NOMO-1 treated with DMSO at 0.1 percent for 48 hours (cell line): ENCODE data around the gene RHOT1.
"Not testable (repeated sequence)": the region's sequence is repeated elsewhere in the genome, so short reads cannot be mapped to it uniquely, and the experiment has no call there.

ENCODE experiments used
- DNase-seq: peaks from one replicate; lab custom pipeline; 2025; ENCODE audit not compliant: unreplicated experiment; lab: John Stamatoyannopoulos, UW

RHOT1 gene

GRCh38 chr17:32123782-32124181, 18.5 kb upstream of the RHOT1 start:
- no peak for DNase-seq

- DNase-seq: no peak
Observed at GRCh38 chr17:32124985-32125847, 17.1 kb upstream of the RHOT1 start.

DNA sequence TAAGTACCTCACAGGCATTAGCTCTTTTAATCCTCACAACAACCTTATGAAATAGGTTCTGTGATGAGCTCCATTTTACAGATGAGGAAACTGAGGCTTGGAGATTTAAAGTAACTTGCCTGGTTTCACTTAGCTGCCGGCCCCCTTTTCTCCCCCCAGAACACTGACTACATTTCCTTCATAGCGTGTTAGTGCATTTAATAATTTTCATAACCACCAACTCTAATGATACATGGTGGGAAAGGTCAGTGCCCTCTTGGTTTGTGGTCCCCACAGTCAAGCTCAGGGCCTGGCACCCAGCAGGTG, 16.5 kb upstream of the RHOT1 start:
- no peak for DNase-seq

DNA sequence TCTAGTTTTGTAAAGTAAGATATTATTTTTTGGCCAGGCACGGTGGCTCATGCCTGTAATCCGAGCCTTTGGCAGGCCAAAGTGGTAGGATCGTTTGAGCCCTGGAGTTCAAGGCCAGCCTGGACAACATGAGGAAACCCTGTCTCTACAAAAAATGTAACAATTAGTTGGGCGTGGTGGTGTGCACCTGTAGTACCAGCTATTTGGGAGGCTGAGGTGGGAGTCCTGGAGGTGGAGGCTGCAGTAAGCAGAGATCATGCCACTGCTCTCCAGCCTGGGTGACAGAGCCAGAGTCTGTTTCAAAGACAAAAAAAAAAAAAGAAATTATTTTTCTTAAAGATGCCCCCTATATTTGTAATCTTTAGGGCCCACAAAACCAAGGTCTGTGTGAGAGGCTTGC, 16.0 kb upstream of the RHOT1 start:
- DNase-seq: no peak

DNA sequence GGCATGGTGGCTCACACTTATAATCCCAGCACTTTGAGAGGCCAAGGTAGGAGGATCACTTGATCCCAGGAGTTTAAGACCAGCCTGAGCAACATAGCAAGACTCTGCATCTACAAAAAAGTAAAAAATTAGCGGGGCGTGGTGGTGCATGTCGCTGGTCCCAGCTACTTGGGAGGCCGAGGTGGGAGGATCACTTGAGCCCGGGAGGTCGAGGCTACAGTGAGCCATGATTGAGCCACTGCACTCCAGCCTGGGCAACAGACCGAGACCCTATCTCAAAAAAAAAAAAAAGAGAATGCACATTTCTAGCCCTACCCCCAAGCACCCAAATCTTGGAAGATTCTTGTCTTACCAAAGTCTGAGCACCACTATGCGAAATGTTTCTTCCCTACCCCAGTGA, 15.6 kb upstream of the RHOT1 start:
- DNase-seq: no peak

DNA sequence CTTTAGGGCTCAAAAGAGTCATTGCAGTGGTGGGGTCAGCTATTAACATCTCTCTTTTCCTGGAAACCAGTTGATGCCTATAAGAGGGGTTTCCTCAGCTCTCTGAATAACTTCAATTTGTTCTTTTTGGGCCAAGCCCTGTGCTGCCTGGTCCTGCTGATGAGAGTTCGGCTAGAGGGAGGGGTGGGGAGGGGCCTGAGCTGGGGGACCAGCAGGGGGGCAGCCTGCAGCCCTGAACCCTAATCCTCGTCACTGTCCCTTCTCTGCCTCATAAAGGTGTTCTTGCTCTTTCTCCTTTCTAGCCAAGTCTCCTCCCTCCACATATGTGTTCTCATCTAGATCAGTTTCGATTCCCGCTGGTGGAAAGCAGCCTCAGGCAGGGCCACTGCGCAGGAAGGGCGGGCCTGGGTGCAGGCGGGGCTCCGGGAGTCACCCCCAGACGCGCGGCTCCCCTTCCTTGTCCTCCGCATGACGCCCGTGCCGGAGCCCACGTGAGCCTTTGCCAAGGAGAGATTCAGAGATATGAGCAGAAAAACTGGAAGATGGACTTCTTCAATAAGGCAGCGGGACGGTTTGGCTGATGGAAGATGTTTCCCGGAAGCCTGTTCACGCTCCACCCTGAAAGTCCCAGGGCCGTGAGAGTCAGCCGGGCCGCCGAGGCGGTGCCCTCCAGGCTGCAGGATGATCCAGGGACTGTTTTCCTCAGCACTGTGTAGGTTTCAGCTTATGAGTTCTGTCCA, 15.0 kb upstream of the RHOT1 start:
- peak; percentile 87 for DNase-seq

DNA sequence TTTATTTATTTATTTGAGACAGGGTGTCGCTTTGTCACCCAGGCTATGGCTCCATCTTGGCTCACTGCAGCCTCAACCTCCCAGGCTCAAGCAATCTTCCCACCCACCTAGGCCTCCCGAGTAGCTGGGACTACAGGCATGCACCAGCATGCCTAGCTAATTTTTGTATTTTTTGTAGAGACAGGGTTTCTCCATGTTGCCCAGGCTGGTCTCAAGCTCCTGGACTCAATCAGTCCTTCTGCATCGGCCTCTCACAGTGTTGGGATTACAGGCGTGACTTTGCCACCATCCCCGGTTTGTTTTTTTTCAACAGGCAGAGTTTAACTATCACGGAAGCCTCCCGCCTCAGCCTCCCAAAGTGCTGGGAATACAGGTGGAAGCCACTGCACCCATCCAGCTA, 13.8 kb upstream of the RHOT1 start:
- not testable (repeated sequence) for DNase-seq

GRCh38 chr17:32135497-32136117, 6.7 kb upstream of the RHOT1 start:
- not testable (repeated sequence) for DNase-seq

DNA sequence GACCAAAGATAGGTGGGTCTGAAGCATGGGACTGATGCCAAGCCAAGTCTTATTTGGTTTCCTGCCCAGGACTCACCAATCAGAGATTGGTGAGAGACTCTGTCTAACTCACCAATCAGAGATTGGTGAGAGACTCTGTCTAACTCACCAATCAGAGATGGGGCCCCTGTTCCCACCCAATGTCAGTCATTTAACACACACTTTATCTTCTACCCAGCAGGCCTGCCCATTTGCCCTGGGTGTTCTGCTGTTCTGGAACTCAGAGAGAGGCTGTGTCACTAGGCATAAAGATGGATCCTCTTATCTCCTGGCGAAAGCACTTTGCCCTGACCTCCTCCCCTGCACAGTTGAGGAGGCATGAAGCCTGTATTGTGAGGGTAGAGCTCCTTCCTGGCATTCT, 5.4 kb upstream of the RHOT1 start:
- DNase-seq: no peak

GRCh38 chr17:32139504-32139903, 2.8 kb upstream of the RHOT1 start:
- DNase-seq: not testable (repeated sequence)

DNA sequence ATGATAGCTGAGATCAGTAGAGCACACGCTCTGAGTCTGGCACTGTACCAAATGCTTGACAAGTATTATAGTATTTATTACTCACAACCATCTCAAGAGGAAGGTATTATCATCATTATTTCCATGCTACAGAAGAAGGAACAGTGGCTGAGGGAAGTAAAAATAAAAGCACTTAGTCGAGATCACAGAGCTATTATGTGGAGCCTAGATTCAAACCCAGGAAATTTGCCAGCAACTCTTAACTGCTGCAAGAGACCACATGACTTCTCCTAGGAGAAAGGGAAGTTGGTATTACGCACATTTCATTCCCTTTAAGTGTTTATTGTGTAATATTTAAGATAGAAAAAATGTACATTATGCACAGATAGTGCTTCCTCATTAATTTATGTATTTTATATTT, 1.0 kb upstream of the RHOT1 start:
- peak; percentile 97 for DNase-seq

DNA sequence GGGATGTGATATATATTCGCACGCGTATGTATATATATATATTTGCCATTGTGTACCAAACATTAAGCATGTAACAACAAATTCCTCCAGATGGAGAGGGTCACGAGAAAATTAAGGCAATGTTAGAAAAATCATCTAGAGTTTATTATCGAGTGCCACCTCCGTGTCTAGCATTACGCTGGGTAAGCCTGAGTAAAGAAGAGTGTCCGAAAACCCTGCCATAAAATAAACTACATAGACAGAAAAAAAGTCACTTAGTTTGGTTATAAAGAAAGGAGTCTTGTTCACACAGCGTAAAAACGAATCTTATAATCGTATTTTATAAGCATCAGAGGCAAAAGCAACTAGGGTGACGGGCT, 644 bp upstream of the RHOT1 start:
- no peak for DNase-seq

- DNase-seq: peak; percentile 20
Observed at GRCh38 chr17:32142857-32143526, 690 bp downstream of the RHOT1 start.

DNA sequence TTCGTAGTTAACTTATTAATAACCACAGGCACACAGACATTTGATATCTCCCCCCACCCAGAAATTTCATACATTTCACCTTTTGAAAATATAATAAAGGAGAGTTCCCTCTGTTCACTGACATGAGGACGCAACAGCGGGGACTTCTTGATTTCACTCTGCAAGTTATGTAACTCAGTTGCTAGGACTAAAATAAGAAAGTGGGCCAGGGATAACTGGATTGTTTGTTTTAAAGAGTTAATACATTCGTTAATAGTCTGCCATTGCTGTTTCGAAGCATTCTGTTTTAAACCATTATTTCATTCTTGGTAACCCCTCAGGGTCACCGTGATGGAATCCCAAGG, 1.2 kb downstream of the RHOT1 start:
- peak; percentile 28 for DNase-seq

DNA sequence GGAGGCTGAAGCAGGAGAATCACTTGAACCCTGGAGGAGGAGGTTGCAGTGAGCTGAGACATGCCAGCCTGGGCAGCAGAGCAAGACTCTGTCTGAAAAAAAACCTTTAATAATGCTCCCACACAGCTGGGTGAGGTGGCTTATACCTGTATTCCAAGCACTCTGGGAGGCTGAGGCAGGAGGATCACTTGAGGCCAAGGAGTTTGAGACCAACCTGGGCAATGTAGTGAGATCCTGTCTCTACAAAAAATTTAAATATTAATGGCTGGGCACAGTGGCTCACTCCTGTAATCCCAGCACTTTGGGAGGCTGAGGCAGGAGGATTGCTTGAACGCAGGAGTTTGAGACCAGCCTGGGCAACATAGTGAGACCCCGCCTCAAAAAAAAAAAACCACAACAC, 2.1 kb downstream of the RHOT1 start:
- not testable (repeated sequence) for DNase-seq

DNA sequence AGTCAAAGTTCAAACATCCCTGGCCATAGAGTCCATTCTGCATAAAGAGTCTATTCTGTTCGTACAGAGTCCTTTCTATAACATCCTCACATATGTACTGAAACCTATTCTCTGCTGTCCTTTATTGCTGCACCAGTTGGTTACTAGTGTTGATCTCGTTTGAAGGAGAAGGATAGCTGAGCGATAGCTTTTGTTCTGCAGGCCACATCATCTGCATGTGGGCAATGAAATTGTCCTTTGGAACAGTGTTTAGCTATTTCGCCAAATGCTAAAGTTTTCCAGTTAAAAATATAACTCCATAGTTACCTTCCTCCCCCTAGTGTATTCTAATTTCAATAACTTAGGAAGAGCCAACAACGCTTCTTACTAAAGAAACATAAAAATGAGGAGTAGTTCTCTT, 6.0 kb downstream of the RHOT1 start:
- DNase-seq: no peak

DNA sequence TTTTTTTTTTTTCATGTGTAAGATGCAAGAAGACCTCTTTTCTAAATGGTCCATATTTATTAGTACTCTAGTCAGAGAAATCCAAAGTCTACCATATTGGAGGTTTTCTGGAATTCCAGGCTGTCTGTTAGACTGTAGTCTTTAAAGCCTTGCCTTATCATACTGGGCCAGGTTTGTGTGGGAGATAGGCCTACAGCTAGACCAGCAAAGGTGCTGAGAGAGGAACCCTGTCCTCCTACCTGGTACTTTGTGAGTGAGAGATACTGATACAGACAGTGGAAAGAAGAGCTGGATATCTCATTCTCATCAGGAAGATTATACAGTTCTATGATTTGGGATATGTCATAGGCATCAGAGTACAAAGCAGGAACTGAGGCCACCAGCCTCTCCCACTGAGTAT, 8.1 kb downstream of the RHOT1 start:
- DNase-seq: no peak

GRCh38 chr17:32152130-32152529, 9.8 kb downstream of the RHOT1 start:
- peak; percentile 85 for DNase-seq

GRCh38 chr17:32155896-32156295, 13.6 kb downstream of the RHOT1 start:
- no peak for DNase-seq

- no peak for DNase-seq
Observed at GRCh38 chr17:32156656-32157055, 14.4 kb downstream of the RHOT1 start.

DNA sequence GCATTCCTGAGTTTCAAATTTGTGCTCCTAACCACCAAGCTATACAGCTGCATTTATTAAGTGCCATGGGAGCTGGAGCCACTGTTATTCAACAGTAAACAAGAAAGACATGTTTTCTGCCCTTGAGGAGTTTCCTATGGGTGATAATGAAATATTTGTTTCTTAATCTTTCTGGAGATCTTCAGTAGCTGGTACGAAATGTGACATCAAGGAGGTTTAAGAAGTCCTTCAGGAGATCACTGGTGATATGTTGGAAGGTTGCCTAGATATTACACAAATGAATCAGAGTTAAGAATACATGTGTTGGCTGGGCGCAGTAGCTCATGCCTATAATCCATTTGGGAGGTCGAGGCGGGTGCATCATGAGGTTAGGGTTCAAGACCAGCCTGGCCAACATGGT, 14.9 kb downstream of the RHOT1 start:
- no peak for DNase-seq
